HG03039 (cell line): Measurements from ENCODE around the gene MTNR1B.

Experiments
- ATAC-seq: cut with Tn5 transposase; IDR thresholded peaks from one replicate; pipeline ENCODE4 v1.9.1; 2021; ENCODE audit warnings: mild to moderate bottlenecking, moderate library complexity; ENCODE audit not compliant: unreplicated experiment

MTNR1B gene

DNA sequence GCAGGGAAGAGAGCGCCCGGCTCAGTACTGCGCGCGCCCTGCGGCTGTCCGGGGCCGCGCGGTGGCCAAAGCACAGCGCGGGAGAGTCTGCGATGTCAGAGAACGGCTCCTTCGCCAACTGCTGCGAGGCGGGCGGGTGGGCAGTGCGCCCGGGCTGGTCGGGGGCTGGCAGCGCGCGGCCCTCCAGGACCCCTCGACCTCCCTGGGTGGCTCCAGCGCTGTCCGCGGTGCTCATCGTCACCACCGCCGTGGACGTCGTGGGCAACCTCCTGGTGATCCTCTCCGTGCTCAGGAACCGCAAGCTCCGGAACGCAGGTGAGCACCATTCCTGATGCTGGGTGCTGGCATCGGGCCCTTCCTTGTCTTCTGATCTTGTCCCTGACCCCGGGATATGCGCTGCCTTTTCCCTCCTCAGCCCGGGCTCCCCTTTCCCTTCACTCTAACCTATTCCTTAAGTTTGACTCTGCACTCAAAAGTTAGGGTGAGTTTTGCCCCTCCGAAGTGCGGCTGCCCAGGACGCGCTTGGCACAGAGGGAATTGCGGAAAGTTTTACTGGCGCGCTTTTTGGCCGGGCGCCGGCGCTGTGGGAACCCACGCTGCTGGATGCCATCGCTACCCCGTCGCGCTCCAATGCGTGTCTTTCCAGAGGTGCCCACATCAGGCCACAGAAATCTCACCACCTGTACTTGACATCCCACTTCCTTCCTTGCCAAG lies at the start of gene MTNR1B:
TSS of gene MTNR1B (plus strand) at position 18 of the 714 bp plus-strand sequence. CDS start at position 93, 75 bp downstream.
- ATAC-seq, result no peak

DNA sequence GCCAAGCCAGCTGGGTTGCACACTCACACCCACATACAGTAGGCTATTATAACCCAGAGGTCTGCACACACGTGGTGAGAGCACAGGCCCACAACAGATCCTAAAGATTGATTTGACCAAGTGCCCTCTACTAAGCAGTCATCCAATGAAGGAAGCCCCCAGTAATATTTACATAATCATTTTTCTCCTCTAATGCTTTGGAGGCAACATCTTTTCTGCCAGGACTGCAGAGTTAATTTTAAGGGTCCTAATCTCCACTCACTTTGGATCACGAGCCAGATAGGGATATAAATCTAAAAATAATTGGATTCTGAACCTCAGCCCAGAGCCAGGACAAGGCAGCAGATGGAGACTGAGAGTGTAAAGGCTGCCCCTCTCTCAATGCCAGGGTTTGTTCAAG lies 49.1 kb upstream of the MTNR1B start:
- no peak for ATAC-seq

DNA sequence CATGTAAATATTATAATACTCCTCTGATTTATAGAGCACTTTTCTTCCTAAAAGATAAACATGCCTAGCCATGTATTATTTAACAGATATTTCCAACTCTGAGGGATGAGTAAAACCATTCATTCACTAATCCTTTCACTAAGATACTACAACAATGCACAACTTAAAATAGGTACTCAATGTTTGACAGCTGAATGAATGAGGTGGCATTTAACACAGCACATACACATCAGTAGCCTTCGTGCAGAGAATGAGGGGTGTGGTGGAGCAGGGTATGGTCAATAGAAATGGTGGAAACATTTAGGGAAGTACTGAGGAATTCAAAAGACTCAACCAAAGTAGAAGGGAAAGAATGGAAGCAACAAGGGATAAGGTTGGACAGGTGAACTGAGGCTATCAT lies 46.7 kb upstream of the MTNR1B start:
- ATAC-seq, result no peak

DNA sequence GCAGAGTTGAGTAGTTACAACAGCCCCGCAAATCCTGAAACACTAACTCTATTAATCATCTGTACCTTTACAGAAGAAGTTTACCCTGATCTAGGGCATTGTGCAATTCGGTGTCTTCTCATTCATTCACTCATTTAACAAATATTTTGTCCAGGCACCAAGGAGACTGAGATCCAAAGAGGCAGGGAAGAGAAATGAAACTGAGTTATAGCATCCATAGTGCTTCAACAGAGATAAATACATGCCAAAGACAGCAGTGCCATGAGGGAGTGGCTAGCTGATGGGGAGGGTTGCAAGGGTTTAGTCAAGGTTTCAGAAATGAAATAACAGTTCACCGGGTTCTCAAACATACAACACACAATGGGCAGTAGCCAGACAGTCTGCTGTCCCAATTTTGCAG lies 40.2 kb upstream of the MTNR1B start:
- ATAC-seq, result no peak

DNA sequence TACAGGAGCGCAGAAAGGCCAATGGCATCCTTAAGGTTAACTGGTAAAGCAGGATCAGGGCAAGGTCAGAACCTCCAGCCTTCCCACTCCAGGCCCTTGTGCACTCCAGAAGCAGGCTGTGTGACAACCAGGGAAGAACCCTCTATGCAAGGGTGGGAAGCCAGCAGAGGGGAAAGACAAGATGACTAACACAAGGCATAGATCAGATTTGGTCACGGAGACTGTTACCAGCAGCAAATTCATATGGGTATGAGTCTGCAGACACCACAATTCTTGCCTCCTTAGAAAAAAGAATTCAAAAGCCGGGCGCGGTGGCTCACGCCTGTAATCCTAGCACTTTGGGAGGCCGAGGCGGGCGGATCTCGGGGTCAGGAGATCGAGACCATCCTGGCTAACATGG lies 39.8 kb upstream of the MTNR1B start:
- ATAC-seq, result no peak

DNA sequence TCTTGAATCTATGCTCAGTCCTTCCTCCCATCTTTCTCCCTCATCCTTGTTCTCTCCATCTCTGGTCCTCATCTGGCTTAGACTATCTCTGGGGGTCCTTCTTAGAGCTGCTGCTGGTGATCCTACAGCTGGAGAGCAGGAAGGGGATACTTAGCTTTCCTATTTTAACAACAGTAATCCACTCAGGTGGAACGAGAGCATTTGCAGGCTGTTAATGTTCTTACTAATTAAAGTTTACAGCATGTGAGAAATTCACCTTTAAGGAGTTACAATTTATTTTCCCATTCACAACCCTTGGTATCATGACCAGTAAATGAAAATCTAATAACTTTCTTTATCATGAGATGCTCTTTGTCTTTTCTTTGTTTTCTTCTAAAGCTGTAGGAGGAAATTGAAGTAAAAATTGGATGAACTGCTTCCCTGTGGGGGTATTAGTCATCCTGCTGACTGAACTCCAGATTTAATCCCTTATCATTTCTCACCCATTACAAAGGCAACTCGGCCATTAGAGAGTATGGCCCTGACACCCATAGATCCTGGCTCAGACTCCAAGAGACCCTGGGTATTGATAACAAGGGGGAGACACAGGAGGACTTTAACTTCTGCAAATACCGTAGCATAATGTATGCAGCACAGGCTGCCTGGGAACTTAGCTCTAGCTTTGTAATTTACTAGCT lies 37.6 kb upstream of the MTNR1B start:
- ATAC-seq, result no peak

DNA sequence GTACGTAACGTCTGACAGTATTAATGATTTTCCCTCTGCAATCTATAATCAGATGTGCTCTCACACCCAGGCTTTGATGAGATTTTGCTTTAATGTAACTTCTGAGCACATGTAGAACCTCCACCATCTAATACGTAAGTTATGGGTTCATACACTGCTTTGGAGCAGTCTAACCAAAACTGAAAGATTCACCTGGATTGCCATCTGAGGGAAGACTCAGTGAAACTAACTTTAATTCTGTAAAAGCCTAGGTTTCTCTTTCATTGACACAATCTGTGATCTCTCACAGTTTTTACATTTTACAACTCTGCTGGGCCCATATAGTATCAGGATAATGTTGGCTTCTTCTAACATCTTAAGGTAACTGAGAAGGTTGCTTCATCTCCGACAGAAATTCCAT lies 30.1 kb upstream of the MTNR1B start:
- no peak for ATAC-seq

DNA sequence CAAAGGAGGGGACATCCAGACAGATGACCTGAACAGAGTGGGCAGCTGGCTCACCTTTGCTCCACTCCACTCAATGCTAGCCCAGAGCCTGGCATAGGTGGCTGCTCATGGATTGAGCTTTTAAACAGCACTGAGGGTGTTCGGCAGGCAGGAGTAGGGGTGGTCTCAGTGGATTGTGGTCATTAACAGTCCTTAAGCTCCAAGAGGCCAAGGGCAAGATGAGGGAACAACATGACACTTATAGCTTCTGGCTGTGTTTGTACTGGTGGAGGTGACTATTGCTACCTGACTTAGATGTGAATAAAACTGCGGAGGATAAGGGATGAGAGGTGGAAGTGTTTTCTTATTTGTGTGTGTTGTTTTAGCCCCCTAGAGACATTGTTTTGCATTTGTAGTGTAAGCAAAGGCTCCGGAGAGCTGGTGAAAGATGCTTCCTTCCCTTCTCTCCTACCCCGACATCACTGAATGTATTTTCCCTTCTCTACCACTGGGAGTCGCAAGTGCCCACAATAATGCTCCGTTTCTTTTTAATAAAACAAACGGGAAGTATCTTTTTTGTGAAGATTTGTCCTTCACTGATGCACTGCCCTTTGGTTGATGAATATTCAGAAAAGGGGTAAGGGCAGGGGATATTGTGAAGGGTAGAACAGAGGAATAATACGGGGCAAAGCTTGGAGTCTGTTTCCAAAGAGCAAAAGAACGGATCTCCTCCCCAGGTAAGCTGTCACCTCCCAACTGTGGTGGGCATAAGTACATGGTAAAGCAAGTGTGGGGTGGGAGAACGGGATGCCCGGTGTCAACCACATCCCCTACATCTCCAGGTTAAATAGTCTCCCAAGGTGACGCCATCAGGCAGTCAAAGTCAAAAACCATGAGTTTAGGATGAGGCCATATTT lies 27.5 kb upstream of the MTNR1B start:
- ATAC-seq, result peak; percentile 70

DNA sequence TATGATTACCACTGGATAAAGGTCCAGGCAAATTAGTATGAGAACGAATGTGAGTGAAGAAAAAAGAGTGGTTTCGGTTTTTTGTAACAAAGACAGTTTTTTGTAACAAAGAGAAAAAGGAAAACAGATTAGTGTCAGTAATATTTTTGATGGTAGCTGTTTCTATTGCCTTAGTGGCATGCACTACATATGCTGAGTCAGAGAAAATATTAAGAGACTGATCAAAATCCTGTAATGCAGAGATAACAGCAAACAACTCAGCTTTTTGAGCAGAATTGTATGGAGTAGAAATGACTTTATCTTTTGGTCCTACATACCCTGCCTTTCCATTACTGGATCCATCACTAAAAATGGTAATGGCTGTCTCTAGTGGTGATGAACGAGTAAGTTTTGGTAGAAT lies 22.7 kb upstream of the MTNR1B start:
- no peak for ATAC-seq

DNA sequence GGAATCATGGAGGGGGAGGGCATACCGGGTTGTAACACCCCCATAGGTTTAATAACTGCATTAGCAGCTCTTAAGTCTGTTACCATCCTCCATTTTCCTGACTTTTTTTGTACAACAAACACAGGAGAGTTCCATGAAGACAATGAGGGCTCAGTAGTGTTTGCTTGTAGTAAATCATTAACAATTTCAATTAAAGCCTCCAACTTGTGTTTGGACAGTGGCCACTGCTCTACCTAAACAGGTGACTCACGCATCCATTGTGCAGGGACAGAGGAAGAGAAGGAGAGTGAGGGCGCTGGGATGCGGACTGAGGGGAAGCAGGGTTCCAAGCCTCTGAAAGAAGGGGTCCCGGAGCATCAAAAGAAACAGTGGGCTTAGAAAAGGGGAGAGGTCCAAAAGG lies 21.3 kb upstream of the MTNR1B start:
- no peak for ATAC-seq

DNA sequence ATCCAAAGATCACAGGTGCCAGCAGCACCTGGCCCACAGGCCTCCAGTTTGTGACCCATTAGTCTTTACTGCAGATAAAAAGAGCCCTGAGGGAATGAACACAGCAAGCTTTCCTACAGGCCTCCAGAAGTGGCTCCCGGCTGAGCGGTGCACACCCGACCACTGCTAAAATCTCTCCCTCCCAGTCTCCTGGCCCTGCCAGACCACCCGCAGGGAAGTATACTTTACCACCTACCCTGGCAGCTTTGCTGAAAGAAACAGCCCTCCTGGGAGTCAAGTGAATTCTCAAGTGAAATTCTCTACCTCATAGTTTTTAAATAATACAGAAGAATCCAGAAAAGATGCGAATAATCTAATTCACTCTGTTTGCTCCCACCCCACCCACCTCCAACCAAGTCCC lies 15.4 kb upstream of the MTNR1B start:
- ATAC-seq, result no peak

DNA sequence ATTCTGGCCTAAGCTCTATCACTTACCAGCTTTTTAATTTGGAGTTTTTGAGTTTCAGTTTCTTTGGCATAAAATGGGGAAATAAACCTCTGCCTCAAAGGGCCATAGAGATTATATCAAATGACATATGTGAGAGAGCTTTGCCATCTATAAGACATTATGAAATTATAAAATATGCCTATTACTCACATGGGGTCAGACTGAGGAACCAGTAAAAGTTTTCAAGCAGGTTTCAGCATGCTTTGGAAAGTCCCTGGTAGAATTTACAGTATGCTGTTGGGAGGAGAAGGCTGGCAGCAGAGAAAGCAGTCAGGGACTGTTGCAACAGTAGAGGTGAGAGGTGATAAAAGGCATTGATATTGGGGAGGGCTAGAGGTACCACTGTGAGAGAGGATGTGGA lies 13.6 kb upstream of the MTNR1B start:
- ATAC-seq, result no peak

DNA sequence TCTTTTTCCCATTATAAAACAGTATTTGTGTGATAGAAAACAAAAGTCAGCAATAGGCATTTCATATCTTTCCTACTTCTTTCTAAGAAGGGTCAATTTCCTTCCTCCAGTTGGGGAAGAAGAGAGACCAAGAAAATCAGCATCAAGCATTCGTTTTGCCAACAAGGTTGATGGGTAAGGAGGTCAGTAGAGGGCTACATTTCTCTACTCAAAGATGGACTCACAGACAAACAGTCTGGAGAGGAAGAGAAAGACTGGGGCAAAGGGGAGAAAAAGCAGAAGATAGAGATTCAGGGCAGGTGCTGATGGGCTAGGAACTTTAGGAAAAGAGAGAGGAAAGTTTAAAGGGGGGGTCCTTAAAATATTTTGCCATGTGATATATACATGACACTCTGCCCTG lies 8.6 kb upstream of the MTNR1B start:
- no peak for ATAC-seq

DNA sequence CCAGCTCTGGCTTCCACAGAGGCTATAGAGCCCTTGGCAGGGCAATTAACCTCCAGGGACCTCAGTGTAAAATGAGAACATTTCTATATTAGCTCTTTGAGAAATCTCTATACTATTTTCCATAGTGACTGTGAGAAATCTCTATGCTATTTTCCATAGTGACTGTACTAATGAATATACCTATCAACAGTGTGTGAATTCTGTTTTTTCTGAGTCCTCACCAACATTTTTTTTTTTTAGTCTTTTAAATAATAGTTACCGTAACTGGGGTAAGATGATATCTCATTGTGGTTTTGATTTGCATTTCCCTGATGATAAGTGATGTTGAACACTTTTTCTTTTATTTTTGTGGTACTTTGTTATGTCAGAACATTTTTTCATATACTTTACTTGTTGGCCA lies 7.0 kb upstream of the MTNR1B start:
- no peak for ATAC-seq

DNA sequence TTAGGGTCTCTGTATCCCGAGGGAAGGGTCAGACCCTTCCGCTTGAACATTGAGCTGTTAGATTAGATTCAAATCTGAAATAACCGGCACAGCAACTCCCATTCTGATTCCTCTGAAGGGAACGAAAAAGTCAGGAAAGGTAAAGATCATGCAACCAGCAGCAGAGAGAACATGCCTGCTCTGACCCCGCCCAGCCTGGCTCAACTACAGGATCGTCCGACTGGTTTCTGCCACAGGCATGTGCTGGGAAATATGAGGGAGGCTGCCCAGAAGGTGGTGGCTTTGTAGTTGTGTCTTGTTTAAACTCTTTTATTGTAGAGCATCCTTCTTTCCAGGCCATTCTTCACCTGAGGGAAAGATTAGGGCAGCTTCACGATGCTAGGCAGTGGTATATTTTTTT lies 5.0 kb upstream of the MTNR1B start:
- no peak for ATAC-seq

DNA sequence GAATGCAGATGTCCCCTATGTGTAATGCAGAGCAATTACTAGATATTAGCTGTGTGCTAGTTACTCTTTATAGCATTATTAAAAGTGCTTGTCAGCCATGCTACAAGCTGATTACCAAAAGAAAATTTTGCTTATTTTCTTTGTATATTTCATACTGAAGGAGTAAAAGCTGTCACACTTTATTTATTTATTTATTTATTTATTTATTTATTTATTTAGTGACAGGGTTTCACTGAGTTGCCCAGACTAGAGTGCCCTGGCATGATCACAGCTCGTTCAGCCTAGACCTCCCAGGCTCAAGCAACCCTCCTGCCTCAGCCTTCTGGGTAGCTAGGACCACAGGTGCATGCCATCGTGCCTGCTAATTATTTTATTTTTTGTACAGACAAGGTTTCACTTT lies 4.3 kb upstream of the MTNR1B start:
- no peak for ATAC-seq

DNA sequence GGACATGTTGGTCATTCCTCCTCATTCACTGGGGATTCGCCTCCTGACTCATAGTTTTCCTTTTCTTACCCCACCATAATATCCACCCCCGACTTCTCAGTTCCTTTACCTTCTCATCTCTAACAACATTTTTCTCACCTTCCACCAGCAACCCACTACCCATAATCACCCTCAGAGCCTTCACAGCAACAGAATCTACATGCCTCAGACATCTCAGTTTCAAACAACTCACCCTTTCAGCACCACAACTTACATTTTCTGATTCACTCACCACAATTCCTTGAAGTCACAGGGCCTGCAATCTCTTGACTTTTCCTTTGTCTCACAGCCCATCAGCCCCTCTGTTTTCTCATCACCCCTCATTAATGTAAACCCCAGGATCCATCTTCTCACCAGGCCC lies 2.3 kb upstream of the MTNR1B start:
- no peak for ATAC-seq

DNA sequence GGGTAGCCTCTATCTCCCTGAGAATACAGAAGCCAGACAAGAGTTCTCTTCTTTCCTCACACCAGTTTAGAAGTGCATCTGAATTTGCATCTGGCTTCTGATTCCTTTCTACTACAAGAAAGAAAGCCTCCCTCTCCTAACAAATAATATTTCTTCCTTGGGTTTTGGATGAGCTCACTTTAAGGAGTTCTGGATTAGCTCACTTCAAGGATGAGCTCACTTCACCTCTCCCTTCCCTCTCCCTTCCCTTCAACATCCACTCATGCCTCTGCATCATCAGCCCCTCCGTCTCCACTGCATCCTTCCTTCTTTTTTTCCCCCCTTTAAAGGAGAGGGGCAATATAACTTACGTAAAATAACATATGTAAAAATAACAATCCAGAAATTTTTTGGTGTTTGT lies 1.6 kb upstream of the MTNR1B start:
- ATAC-seq, result no peak

DNA sequence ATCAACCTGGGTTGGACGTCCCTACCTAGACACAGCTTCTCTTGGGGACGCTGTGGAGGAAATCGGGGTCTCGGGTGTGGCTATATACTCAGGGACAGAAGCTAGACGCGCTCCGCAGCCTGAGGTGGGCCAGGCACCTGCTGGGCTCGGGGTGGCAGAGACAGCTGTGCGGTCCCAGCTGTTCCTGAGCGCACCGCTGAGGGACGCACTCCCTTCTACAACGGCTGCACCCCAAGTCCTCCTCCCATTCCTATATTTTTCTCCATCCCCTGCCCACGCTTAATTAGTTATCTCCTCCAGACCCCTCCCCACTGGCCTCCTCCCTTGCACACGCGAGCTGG lies 188 bp upstream of the MTNR1B start:
- ATAC-seq, result no peak

DNA sequence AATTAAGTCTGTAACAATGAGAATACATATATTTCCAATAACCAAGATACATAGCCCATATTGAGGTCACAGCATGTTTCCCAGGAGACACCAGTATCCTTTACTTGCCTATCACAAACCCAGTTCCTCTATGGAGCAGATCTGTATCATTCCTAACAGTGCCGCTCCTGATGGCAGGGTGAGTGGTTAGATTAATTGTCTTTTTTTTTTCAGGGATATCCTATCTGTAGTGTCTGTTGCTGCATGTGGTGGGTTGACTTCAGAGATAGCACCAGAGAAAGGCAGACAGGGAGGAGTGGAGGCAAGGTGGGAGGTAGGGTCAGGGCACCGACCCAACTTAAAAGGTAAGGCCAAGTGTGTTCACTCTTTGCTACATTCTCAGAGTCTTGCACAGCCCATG lies 2.8 kb downstream of the MTNR1B start:
- ATAC-seq, result no peak

DNA sequence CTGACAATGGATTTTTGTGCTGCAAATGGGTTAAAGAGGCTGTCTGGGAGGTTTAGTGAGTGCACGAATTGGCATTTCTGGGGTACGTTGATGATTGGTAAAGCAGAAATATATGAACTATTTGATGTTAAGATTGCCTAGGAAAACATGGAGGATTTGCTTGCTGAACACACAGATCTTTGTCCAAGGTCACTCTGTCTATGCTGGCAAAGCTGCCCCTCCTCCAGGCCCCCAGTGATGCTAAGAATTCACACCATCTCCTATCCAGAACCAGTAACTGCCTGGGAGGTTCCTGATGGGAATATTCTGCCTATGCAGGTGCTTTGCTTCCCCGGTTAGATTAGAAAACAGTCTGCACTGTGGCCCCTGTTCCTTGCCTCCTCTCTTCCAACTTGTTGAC lies 5.8 kb downstream of the MTNR1B start:
- no peak for ATAC-seq

DNA sequence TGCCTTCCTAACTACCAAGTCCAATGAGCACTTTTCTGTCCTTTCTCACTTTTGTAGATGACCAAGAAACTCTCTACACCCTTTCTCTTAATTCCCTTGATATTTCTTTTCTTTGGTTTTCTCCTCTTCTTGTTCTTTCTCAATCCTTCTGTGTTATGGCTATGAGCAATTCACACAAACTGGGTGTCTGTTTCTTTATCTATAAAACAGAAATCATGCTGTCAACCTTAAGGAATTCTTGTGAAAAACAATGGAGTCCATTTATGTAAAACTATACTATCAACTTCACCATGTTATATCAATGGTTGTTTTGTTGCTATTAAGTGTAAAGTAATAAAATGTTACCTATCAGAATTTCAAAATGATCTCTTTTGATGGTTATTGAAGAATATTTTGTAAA lies 7.2 kb downstream of the MTNR1B start:
- no peak for ATAC-seq
